ENCODE results near the gene RPUSD1.

Gene RPUSD1

DNA sequence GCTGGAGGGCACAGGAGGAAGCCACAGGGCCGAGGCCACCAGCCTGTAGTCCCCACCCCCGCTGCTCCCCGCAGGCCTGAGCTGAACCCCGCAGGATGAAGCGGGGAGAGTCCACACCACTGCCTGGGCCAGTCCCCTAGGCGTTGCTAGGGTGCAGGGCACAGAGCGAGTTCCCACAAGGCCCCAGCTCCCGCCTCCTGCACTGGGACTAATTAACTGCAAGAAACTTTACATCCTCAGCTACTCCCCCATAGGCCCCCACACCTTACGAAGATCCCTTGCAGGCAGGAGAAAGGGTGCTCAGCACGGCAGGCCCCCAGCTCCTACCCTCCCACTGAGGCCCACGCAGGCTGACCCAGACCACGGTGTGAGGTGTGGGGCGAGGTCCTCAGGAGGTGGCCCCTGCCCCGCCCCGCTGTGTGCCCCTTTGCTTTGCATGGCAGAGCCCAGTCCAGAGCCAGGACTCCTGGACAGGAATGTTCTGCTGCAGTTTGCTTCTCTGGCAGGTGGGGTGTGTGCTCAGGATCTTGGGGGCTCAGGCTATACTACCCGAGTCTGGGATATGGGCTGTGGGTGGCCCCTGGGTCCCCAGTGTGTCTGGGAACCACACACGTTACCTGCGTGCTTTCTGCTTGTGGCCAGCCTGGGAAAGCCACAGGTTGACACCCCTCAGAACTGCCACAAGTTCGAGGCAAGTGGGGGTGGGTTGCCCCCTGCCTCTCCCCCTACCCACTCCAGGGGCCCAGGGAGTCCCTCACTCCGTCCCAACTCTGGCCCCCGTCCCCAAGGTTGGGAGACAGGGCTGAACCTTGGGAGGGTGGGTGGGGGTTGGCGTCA is 11.1 kb upstream of the RPUSD1 start:
- no peak for DNase-seq (ENCODE audit: low spot score)

DNA sequence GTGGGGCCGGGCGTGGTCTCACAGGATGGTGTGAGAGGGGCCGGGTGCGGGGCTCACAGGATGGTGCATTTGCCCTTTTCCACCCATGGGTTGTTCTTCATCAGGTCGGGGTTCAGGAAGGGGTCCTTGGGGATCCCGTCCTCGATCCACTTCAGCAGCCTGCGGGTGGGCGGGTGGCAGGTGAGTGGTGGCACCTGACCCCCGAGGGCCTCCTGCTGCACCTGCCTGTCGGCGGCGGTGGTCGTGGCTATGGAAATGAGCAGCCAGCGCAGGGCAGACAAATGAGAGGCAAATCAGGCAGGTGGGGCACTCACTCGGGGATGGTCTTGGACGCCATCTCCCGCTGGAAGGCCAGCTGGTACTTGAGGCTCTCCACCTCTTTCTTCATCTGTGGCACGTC is 10.5 kb upstream of the RPUSD1 start:
- DNase-seq (ENCODE audit: low spot score) = no peak

DNA sequence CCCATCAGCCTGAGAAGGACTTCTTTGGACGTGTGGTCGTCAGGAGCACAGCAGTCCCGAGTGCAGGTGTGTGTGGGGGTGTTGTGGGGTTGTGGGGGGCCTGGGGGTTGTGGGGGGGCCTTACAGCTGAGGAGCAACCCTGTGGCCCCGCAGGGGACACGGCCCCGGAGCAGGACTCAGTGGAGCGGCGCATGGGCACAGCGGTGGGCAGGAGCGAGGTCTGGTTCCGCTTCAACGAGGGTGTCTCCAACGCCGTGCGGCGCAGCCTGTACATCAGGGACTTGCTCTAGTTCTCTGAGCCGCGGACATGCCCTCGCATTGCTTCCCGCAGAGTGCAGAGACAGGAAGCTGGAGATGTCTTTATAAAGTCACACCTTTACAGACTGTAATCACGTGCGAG is 9.5 kb upstream of the RPUSD1 start:
- no peak for DNase-seq (ENCODE audit: low spot score)

- DNase-seq (ENCODE audit: low spot score) = no peak
Observed at GRCh38 chr16:797120-797420, 8.9 kb upstream of the RPUSD1 start.

DNA sequence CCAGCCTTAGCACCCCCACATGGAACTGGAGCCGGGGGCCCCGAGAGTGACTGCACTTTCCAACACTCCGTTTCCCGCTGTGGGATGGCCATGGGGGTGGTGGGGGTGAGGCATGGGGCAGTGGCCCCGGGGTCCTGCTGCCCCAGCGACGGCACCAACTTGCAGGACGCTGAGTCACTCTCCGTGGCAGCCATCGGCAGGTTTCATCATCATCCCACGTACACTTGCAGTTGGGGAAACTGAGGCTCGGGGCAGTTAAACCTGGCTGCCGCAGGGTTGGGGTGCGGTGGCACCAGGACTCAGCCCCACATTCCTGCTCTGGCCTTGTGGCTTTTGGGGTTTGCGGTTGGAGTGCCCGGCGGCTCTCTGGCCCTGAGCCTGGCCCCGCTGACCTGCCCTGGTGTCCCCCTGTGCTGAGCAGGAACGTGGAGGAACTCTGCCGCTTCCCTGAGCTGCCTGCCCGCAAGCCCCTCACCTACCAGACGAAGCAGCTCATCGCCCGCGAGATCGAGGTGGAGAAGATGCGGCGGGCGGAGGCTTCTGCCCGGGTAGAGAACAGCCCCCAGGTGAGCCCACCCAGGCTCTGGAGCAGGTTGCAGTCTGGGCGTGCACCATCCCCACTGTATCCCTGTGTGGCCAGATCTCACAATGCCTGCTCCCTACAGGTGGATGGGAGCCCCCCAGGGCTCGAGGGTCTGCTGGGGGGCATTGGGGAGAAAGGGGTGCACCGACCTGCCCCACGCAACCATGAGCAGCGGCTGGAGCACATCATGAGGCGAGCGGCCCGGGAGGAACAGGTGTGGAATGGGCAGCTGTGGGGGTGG is 8.3 kb upstream of the RPUSD1 start:
- no peak for DNase-seq (ENCODE audit: low spot score)

DNA sequence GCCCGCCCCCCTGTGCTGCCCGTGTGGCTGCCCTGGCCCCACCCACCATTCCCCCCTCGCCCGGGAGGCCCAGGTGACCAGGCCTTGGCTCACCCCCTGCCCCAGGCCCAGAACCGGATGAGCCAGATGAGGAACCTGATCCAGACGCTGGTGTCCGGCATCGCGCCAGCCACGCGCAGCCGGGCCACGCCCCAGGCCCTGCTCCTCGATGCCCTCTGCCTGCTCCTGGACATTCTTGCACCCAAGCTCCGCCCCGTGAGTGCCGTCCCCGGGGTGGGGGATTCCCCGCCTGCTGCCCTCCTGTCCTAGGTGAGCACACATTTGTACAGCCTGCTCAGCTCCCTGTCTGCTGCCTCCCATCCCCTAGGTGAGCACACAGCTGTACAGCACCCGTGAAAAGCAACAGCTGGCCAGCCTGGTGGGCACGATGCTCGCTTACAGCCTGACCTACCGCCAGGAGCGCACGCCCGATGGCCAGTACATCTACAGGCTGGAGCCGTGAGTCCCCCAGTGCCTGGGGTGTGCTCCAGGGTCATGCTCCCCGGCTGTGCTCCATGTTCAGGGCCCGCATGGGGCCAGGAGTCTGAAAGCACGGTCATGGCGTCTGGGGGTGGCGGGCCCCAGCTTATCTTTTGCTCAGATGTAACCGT is 7.5 kb upstream of the RPUSD1 start:
- DNase-seq (ENCODE audit: low spot score) = no peak

DNA sequence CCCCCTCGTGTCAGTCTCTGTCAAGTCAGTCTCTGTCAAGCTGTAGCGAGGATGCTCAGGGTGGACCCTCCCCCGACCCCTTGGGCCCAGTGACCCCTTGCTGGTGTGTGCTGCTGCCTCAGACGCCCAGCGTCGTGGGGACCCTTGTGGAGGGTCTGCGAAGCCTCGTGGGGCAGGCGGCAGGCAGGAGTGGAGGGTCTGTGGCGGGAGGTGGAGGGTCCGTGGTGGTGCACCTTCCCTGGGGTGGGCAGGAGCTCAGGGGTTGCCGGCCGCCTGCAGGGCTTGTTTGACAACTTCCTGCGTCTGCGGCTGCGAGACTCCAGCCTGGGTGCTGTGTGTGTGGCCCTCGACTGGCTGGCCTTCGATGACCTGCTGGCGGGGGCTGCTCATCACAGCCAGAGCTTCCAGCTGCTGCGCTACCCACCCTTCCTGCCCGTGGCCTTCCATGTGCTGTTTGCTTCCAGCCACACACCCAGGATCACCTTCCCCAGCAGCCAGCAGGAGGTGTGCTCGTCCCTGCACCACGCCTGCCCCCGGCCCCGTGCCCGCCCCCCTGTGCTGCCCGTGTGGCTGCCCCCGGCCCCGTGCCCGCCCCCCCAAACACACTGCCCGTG is 6.8 kb upstream of the RPUSD1 start:
- no peak for DNase-seq (ENCODE audit: low spot score)

GRCh38 chr16:794091-794822 is 6.1 kb upstream of the RPUSD1 start:
- DNase-seq (ENCODE audit: low spot score) = no peak

DNA sequence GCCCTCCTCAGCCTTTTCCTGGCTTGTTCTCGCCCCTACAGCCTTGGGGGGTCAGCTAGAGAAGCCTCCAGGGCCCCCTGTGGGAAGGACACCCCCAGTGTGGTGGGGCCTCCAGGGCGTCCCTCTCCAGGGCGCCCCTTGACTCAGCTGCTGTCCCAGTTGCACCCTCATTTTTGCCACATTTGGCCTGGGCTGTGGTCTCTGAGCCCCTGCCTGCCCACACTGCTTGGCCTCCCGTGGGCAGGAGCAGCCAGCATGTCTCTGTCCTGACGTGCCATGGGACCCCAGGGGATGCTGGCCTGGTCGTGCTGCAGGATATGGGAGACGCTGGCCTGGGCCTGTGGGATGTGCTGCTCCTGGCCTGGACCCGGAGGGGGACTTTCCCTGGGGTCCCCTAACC is 5.2 kb upstream of the RPUSD1 start:
- no peak for DNase-seq (ENCODE audit: low spot score)

GRCh38 chr16:792221-792995 is 4.2 kb upstream of the RPUSD1 start:
- DNase-seq (ENCODE audit: low spot score) = no peak

DNA sequence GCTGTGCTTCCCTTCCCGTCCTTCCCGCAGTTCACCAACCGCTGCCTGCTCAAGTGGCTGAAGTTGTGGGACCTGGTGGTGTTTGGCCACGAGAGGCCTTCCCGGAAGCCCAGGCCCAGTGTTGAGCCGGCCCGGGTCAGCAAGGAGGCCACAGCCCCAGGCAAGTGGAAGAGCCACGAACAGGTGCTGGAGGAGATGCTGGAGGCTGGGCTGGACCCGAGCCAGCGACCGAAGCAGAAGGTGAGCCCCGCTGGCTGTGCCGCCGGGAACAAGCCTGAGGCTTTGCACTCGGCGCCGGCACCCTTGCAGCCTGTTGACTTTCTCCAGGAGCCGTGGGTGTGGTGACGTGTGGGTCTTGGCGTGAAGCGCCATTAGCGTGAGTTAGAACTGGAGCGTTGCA is 3.0 kb upstream of the RPUSD1 start:
- DNase-seq (ENCODE audit: low spot score) = no peak

GRCh38 chr16:790086-790485 is 1.9 kb upstream of the RPUSD1 start:
- no peak for DNase-seq (ENCODE audit: low spot score)

DNA sequence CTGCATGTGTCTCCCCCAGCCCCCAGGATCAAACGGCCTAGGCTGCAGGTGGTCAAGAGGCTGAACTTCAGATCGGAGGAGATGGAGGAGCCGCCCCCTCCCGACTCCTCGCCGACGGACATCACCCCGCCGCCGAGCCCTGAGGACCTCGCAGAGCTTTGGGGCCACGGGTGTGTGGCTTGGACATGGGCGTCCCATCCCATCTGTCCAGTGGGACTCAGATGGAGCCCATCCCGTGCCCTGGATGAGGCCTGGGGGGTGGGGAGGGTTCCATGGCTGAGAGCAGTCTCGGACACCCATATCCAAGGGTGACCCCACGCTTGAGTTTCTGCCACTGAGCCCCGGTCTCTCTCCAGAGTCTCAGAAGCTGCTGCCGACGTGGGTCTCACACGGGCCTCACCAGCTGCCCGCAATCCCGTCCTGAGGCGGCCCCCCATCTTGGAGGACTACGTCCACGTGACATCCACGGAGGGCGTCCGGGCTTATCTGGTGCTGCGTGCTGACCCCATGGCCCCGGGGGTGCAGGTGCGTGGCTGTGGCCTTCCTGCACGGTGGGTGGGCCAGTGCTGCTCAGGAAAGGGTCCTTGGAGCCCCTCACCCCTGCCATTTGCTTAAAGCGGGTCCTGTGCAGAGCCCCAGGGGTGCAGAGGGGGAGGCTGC is 1.1 kb upstream of the RPUSD1 start:
- no peak for DNase-seq (ENCODE audit: low spot score)

DNA sequence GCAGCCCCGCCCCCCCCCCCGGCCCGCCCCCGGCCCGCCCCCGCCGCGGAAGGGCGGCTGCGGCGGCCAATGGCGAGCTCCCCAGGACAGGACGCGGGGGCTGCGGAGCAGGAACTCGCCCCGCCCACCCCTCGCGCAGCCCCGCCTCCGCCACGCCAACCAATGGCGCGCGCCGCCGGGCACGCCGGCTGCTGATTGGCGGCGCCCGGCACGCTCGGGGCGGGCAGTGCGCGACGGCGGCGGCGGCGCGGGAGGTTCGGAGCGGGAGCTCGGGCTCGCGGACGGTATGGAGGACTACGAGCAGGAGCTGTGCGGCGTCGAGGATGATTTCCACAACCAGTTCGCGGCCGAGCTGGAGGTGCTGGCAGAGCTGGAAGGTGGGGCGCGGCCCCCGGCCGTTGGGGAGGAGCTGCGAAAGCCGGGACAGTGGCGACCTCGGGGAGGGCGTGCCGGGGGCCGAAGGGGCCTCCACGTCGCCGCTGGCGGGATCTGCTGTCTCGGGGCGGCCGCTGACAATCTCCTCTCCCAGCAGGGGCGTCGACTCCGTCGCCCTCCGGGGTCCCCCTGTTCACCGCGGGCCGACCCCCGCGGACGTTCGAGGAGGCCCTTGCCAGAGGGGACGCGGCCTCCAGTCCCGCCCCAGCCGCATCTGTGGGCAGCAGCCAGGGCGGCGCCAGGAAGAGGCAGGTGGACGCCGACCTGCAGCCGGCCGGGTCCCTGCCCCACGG is 382 bp upstream of the RPUSD1 start, which contains the start of gene CHTF18:
Gene CHTF18 (plus strand): TSS at position 222 of the 728 bp plus-strand sequence. CDS start 65 bp downstream, at position 287.
- peak; percentile 95 for DNase-seq (ENCODE audit: low spot score)

- no peak for DNase-seq (ENCODE audit: low spot score)
Observed at GRCh38 chr16:787321-787966, 737 bp downstream of the RPUSD1 start.

DNA sequence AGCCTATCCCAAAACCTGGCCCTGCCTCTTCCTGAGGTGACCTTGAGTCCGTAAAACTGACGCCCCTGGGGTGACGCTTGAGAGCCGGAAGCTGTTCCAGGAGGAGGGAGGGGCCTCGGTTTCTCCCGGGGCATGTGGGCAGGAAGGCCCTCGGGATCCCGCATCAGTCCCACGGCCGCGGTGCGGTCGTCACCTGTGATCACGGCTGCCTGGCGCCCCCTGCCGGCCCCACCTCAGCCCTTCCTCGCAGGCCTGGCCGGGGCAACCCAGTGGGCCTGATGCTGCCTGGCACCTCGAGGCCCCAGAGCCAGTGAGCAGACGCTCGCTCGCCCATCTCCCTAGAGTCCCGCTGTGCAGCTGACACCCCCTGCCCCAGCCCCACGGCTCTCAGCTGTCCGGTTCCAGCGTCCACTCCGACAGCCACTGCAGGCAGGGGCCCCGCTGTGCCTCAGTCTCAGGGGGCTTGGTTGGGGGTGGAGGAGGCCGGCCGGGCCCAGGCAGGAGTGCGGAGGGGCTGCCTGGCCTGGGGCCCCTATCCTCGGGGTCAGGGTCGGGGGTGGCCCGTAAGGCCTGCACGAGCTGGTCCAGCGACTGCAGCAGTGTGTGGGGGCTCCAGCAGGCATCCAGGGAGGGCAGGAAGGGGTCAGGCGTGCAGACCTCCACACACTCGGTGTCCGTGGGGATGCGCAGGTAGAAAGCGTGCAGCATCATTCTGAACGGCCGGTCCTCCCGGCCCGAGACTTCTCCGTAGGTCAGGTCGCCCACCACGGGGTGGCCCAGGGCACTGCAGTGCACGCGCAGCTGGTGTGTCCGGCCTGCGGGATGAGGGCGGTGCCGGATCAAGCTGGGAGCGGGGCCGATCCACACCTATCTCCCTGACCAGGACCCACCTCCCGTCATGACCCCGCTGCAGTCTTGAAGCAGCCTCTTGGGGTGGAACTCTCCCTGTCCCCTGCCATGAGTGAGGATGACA is 2.3 kb downstream of the RPUSD1 start:
- peak; percentile 74 for DNase-seq (ENCODE audit: low spot score)

DNA sequence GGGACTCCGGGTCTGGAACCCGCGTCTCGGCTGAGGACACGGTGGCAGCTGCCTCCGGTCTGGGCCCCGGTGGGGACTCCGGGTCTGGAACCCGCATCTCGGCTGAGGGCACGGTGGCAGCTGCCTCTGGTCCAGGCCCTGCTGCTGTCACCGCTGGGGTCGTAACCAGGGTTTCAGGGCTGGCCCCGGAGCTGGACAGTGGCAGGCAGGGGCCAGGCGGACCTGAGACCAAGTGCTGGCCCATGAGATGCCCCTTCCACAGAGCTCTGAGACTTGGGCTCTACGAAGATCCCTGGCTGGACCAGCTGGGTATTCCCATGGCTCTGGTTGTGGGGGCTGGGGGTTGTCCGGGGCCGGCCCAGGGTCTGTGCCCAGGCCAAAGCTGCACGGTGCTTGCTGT is 3.8 kb downstream of the RPUSD1 start:
- DNase-seq (ENCODE audit: low spot score) = no peak
